NCI-H2227 (cell line): ENCODE measurements around the gene LDLRAP1.
"Not testable (repeated sequence)": the region's sequence is repeated elsewhere in the genome, so short reads cannot be mapped to it uniquely, and the experiment has no call there.

Source experiments
- DNase-seq: peaks from one replicate; lab custom pipeline; 2025; ENCODE audit not compliant: unreplicated experiment; lab: John Stamatoyannopoulos, UW

LDLRAP1 gene, protein sequence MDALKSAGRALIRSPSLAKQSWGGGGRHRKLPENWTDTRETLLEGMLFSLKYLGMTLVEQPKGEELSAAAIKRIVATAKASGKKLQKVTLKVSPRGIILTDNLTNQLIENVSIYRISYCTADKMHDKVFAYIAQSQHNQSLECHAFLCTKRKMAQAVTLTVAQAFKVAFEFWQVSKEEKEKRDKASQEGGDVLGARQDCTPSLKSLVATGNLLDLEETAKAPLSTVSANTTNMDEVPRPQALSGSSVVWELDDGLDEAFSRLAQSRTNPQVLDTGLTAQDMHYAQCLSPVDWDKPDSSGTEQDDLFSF

DNA sequence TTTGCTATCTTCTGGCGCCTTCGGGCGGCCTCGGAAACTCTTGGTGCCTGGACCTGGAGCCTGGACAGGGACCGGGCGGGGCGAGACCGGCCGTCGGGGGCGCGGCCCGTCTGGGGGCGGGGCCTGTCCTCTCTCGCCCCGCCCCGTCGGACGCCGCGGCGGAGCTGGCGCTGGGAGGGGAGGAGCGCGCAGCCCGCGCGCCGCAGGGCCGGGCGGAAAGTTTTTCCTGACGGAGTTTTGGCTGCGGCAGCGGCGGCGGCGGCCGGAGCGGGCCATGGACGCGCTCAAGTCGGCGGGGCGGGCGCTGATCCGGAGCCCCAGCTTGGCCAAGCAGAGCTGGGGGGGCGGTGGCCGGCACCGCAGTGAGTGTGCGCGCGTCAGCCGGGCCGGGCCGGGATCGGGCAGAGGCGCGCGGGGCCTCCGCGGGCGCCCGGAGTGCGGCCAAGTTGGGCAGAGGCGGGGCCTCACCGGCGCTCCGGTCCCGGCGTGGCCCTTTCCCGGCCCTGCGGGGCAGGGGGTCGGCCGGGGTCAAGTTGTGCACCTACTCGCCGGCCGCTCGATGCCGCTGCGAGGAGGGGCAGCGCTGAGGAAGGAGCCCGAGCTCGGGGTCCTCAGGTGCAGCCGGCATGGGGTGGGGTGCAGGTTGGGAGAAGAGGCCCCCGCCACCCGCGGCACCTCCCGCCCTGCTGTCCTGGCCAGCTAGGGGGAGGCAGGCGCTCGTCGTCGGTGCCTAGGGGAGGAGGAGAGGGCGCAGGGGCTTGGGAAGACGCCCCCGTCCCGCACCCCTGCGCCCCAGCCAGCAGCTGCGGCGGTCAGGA lies at the start of gene LDLRAP1:
Gene LDLRAP1 (plus strand): TSS at position 182 of the 818 bp plus-strand sequence. CDS start 93 bp downstream, at position 275.
- DNase-seq, result peak; percentile 72

DNA sequence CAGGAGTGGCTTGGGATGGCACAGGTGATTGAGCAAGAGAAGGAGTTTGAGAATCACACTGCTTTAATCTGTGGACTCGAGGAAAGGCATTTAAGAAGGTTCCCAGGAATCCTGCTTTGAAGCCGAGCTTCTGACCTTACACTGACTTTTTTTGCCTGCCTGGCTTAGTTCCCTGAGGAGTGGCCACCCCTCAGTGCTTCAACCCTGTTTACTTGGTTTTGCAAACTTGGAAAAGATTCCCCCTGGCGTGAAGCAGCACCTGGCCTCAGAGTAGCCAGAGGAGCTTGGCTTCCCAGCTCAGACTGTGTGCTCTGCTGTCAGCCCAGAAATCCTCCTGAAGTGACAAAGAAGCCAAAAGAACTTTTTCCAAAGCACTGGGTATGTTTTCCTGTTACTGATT lies 48.5 kb upstream of the LDLRAP1 start:
- no peak for DNase-seq

DNA sequence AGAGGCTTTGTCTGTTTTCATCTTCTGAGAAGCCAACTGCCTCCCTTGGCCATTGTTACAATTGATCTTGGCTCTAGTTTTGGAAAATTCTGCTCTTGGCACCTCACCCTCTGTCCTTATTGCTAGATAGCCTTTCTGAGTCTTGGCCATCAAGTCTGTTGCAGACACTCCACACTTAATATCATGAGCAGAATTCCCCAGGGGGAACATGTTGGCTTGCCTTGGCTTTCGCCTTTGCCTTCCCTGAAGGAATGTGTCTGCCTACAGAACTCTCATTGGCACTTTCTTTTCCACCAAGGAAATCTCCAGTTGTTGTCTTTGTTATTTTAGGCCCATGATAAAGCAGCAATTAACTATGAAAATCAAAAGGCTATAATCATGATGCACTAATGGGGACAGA lies 42.7 kb upstream of the LDLRAP1 start:
- DNase-seq, result no peak

- DNase-seq, result no peak
Measured at GRCh38 chr1:25501235-25502058, 42.0 kb upstream of the LDLRAP1 start.

GRCh38 chr1:25502957-25503356 lies 40.4 kb upstream of the LDLRAP1 start:
- no peak for DNase-seq

GRCh38 chr1:25503551-25504426 lies 39.6 kb upstream of the LDLRAP1 start:
- DNase-seq, result peak; percentile 37

DNA sequence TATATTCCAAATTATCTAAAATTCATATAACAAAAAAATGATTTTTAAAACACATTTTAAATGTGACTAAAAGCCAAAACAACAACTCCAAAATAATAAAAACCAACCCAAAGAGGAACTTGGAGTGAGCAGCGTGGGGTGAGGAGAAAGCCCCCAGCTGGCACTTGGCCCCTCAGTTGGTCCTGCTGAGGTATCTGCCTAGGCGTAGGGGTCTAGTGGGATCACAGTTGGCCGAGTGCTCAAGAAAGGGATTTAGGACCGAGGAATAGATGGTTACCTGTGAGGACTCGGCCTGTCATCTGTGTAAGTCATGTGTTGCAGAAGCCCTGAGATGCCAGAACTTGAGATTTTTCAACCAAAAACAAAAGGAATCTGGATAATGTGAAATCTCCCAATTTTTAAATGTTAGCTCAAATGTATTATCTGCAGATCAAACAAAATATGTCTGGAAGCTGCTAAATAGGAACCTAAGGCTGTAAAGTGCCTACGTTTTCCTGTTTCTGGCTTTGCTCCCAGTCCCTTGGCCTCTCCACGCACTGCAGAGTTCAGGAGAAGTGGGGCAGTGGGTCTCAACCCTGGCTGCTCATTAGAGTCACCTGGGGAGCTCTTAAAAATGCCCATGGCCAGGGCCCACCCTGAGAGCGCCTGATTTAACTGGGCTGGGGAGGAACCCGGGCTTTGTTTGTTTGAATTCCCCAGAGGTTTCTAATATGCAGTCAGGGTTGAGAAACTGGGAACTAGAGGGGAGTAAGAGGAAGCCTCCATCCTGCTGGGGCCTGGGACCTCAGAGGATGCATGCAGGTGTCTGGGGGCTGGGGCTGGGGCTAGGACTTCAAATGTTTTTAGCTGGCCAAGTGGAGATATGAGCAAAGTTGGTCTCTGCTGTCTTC lies 38.5 kb upstream of the LDLRAP1 start:
- no peak for DNase-seq

- DNase-seq, result no peak
Measured at GRCh38 chr1:25505656-25506385, 37.6 kb upstream of the LDLRAP1 start.

- not testable (repeated sequence) for DNase-seq
Measured at GRCh38 chr1:25506566-25507463, 36.6 kb upstream of the LDLRAP1 start.

- DNase-seq, result no peak
Measured at GRCh38 chr1:25513666-25514065, 29.7 kb upstream of the LDLRAP1 start.

GRCh38 chr1:25515033-25515432 lies 28.4 kb upstream of the LDLRAP1 start:
- no peak for DNase-seq

DNA sequence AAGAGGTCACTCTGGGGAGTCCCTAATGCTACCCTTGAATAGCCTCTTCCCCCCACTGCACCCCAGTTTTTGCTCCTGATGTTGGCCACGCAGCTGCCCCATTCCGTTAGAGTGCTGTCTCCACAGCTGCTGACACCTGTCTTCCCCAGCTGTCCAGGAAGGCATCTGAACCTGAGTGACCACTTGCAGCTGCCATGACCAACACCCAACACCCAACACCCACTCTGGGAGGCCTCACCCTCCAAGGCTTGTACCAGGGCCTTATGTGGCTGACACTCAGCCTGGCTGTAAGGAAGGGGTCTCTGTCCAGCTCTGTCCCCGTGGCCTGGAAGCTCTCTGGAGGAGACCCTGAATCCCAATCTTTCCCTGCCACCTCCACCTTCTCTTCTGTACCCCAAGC lies 26.7 kb upstream of the LDLRAP1 start:
- no peak for DNase-seq

DNA sequence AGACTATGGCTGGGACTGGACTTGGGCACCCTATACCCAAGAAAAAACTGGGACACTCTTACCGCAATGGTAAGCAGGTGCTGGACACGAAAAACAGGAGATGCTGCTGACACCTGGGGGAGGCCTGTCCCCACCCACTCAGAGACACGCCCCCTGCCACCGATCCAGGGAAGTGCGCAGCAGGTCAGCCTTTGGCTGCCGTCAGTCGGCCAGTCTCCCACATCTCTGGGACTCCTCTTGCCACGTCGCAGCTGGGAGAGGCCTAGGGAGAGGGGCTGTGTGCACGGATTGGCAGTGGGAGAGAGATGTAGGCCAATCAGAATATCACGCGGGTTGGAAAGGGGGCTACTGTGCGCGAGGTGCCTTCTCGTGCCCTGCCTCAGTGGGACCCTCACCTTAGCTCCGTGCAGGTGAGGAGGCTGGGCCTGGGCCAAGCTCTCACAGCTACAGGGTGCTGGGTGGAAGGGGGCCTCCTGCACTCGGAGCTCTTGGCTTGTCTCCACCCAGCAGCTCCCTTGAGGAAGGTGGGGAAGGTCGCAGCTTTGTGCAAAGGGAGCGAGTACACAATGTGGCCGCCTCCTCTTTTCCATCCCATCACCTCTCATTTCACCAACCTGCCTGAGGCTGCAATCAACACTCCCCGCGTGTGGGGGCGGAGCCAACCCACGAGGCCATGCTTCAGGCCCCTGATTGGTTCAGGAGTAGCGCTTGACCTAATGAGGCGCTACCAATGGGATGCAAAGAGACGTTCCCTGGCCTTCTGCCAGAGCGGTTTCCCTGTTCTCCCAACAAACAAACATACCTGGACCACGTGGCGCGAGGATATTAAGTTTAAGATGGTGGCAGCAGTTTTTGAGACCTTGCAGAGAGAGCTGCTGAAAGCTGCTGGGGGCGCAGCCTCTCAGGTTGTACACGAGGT lies 25.7 kb upstream of the LDLRAP1 start:
- DNase-seq, result no peak

DNA sequence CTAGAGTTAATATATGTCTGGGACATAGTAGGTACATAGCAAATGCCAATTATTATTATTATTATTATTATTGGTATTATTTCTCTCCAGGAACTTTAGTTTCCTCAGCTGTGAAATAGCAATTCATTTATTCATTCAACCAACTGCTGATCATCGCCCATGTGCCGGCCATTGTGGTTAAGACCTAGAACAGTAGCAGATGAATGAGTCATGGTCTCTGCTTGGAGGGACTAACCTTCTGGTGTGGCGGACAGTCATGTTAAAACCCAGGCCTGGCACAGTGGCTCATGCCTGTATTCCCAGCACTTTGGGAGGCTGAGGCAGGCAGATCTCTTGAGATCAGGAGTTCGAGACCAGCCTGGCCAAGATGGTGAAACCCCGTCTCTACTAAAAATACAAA lies 23.8 kb upstream of the LDLRAP1 start:
- no peak for DNase-seq

DNA sequence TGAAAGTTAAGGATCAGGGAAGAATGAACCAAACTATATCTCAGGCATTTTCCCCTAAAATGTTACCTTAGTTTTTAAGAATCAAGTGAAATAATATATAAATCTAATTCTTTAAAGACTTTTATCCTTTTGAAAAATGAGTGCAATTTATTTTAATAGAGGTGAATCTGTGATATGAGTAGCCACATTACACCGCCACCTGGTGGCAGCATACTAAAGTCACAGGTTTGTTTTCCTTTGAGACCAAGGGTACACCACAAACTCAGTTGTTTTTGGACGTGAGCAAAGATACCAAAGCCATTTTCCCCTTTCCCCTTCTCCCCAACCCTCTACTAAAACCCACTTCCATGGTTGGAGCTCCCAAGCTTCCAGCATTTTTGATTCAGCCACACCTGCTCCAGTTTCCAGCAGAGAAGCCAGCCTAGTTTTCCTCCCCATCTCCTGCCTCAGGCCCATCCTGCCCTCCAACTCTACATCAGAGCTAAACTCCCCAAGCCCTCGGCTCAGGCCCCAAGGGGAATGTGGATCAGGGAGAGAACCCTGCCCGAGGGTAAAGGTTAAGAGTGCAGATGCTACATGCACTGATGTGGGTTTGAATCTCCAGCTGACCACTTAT lies 22.9 kb upstream of the LDLRAP1 start:
- peak; percentile 63 for DNase-seq

GRCh38 chr1:25522031-25522655 lies 21.3 kb upstream of the LDLRAP1 start:
- DNase-seq, result no peak
